Mucosa of descending colon (tissue), 3 donors: ENCODE results near the gene KIF21B. TPM values are rescaled to one million over a fixed set of nuclear protein-coding genes. Genes with fewer than 3 reads are reported as not detected.

Experiments used
- ATAC-seq: fragments of 200-7000 bp; cut with Tn5 transposase; one replicate; pipeline ENCODE4 v1.9.1; 2020; ENCODE audit warnings: mild to moderate bottlenecking, moderate library complexity
- DNase-seq, 3 donors: peaks; one replicate each; pipeline ENCODE4 v3.0.0-alpha.2; 2020
- H3K36me3 ChIP-seq: fragments of 200-600 bp; one replicate; pipeline ENCODE4 v1.8.0; 2021; ENCODE audit warnings: low read depth, mild to moderate bottlenecking
- H3K4me1 ChIP-seq: fragments of 200-600 bp; one replicate; pipeline ENCODE4 v1.8.0; 2021; ENCODE audit warnings: low read depth, mild to moderate bottlenecking
- H3K4me3 ChIP-seq: fragments of 200-600 bp; one replicate; pipeline ENCODE4 v1.8.0; 2021; ENCODE audit warnings: mild to moderate bottlenecking
- H3K9me3 ChIP-seq: fragments of 200-600 bp; one replicate; pipeline ENCODE4 v1.8.0; 2021; ENCODE audit warnings: mild to moderate bottlenecking
- intact Hi-C, 2 donors: fragments of 100-400 bp; cut with DNase I in 1 of 2; cut with micrococcal nuclease in 1 of 2; formaldehyde crosslinking; loops; one replicate each; pipeline versions ENCODE4 v1.11.0 to v1.11.1; 2022; cut with DNase I, micrococcal nuclease
- total RNA-seq, 3 donors: library from RNA; stranded (reverse); fragmentation: NEBNext Ultra II Directional in 2 of 3; extraction: Animal tissue kit (Norgen Biotek cat#: 25700) in 2 of 3; gene quantifications; one replicate each; pipeline versions ENCODE4 v1.2.1 to v1.2.4, GENCODE V29; 2021 to 2023
- TF ChIP-seq, protein P1 (sequence below): fragments of 200-600 bp; IDR thresholded peaks from one replicate; pipeline ENCODE4 v1.8.0; 2022; ENCODE audit warnings: antibody characterized with exemption, mild to moderate bottlenecking
- donor health status: DM: no; HTN: no; CAD: no; lungs with moderate emphysema.
- donor health status: DM: no; HTN: no; CAD: no.
- donor health status: DM: no; HTN: yes; CAD: no.

KIF21B gene
- total RNA-seq, 3 donors from 2014 or later, result 3.2 to 10.5 (median 4.0) TPM

DNA sequence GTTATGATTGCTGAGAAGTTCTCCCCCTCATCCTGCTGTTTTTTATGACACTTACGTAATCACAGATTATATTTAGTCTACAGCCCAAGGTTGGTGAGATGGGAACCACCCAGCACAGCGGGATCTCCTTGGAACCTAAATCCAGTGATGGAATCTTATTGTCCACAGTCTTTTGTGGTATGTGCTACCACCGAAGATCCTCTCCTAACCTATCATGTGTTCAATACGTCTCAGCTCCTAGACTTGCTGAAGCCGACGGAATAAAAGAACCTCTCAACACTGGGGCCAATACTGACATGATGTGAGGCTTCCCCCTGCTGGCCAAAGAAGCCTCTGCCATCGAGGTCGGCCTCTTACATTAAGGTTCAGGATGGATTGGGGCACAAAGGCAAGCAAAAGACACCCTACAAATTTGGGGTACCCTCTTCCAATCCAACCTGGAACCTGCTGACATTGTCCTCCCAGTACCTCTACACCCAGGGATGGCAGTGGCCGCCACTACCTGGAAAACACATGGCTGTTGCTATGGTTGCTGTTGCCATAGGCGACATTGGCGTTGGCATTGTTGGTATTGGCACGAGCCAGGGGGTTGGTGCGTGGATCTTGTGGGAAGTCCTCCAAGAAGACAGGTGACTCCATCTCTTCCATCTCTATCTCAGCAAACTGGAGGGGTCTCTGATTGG is 19.4 kb upstream of the KIF21B start:
- peak in 2 of 3 donors; percentile 76 to 87 for DNase-seq
- ATAC-seq, result peak; percentile 87
- intact Hi-C loops, result loop anchor here (5.0 kb wide), 1 partner anchor 71 kb away; no protein-coding TSS in a partner anchor

DNA sequence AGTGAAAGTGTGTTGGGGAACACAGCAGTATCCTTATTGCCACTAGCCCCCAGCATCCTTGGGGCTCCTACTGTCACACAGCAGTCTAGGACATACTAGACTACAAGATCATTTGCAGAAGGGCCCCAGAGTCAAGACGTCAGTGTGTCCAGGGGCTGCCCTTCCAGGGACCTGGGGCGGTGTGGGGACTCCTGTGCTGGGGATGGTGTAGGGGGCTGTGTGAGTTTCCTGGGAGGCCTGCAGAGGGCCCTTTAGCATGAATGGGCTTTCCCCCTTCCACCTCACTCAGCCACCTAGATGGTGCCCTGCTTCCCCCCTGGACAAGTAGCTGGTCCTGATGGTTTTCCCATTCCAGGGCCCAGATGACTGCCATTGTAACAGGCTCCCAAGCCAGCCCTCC is 17.5 kb upstream of the KIF21B start:
- Histone ChIP-seq H3K4me3 (no peak overlapping the region), H3K9me3 (no peaks in the 10 kb centered on the region), H3K36me3 (no peaks in the 10 kb centered on the region), H3K4me1 (peaks cover 7% of the 10 kb centered on the region)
- no peak for DNase-seq
- TF ChIP-seq, protein P1, sequence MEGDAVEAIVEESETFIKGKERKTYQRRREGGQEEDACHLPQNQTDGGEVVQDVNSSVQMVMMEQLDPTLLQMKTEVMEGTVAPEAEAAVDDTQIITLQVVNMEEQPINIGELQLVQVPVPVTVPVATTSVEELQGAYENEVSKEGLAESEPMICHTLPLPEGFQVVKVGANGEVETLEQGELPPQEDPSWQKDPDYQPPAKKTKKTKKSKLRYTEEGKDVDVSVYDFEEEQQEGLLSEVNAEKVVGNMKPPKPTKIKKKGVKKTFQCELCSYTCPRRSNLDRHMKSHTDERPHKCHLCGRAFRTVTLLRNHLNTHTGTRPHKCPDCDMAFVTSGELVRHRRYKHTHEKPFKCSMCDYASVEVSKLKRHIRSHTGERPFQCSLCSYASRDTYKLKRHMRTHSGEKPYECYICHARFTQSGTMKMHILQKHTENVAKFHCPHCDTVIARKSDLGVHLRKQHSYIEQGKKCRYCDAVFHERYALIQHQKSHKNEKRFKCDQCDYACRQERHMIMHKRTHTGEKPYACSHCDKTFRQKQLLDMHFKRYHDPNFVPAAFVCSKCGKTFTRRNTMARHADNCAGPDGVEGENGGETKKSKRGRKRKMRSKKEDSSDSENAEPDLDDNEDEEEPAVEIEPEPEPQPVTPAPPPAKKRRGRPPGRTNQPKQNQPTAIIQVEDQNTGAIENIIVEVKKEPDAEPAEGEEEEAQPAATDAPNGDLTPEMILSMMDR, result no peak
- intact Hi-C loops, result loop anchor here (5.0 kb wide), 1 partner anchor 69 kb away; no protein-coding TSS in a partner anchor
- ATAC-seq, result no peak

More for the DNA sequence above, 19.4 kb upstream of the KIF21B start:
- no peak overlapping the region for H3K4me3 ChIP-seq
- H3K36me3 ChIP-seq, result no peaks in the 10 kb centered on the region
- no peaks in the 10 kb centered on the region for H3K9me3 ChIP-seq
- H3K4me1 ChIP-seq, result peaks cover 7% of the 10 kb centered on the region
- TF ChIP-seq, protein P1, result peak; percentile 82

DNA sequence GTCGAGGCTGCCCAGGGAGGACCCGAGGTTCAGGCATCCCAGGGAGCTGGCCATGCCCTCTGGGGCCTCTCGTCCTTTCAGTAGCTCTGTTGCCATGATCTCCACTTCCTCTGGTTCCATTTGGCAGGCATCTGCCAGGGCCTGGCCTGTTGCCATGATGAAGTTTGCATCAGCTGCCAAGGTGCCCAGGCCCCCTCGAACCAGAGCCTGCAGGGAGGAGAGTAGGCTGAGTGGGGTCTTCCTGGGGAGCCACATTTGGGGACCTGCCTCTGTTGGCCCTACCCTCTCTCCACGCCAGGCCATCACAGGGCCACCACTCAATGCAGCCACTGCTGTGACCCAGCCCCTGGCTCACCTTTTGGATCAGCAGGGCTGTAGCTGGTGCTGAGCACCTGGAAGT is 16.4 kb upstream of the KIF21B start:
- Histone ChIP-seq H3K4me1 (peaks cover 7% of the 10 kb centered on the region), H3K36me3 (no peaks in the 10 kb centered on the region), H3K4me3 (no peak overlapping the region), H3K9me3 (no peaks in the 10 kb centered on the region)
- TF ChIP-seq, protein P1, result no peak
- ATAC-seq, result no peak
- no peak for DNase-seq
- intact Hi-C loops, result loop anchor here (5.0 kb wide), 1 partner anchor 68 kb away; no protein-coding TSS in a partner anchor

DNA sequence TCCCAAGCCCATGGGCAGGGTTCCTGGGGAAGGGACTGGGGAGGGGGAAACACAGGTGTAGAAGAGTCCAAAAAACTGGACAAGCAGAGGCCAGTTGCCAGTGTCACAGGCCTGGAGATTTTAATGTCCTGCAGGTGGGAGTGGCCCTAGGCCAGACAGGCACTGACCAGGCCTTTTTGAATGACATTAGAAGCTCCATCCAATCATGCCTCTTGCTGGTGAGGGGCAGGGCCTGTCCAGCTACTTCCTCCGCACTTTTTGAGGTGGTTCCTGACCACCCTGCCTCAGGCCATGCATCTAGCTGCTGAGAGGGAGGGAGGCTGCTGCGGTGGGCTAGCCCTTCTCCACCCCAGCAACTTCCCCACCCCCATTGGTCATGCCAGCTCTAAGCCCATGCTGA is 15.9 kb upstream of the KIF21B start:
- H3K4me1 ChIP-seq, result peaks cover 7% of the 10 kb centered on the region
- TF ChIP-seq, protein P1, result no peak
- H3K36me3 ChIP-seq, result no peaks in the 10 kb centered on the region
- H3K9me3 ChIP-seq, result no peaks in the 10 kb centered on the region
- ATAC-seq (no peak), DNase-seq (no peak)
- H3K4me3 ChIP-seq, result no peak overlapping the region
- intact Hi-C loops, result no loop called here

DNA sequence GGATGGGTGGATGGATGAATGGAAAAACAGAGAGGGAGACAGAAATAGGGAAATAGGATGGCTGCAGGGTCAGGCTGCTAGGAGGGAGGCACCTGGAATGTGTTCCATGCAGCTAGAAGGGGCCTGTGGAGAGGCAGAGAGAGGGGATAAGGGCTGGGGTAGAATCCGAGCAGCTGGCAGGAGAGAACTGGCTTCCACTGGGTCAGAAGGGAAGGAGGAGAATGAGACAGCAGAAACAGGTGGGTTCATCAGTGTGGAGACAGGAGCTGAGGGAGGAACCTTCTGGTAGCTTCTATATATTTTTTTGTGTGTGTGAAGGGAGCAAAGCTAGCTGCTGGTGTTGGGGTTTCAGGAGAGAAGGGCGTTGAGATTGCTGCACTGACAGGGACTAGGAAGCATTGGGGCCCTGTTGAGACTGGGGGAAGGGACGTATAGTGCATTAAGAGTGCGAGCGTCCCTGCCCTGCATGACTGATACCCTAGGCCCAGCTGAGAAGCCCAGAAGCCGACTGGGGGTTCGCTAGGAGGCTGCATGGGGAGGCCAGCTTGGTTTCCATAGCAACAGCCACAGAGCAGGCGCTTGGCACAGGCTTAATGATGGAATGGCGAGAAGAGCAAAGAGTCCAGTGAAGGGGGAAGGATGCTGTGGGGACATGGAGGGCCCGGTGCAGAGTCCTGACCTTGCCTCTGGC is 14.8 kb upstream of the KIF21B start:
- Histone ChIP-seq H3K4me1 (peaks cover 7% of the 10 kb centered on the region), H3K36me3 (no peaks in the 10 kb centered on the region), H3K4me3 (no peak overlapping the region), H3K9me3 (no peaks in the 10 kb centered on the region)
- no peak for DNase-seq
- intact Hi-C loops, result no loop called here
- TF ChIP-seq, protein P1, result no peak
- ATAC-seq, result no peak
